ENCODE results near the gene GYPB. TPM values are rescaled to one million over a fixed set of nuclear protein-coding genes. Genes with fewer than 3 reads are reported as not detected.

GYPB gene
- total RNA-seq, 1 donor from 2014 or later, result not detected

Other genes with a start within 250 kb of the GYPB start
- 0.13 and 0.49 TPM in 2 replicates for gene GYPE, start 113.8 kb downstream of the GYPB start, total RNA-seq
- not detected in 2 replicates for gene GYPA, start 121.3 kb upstream of the GYPB start, total RNA-seq